HG02678 (cell line): ENCODE data around the gene NEURL4.
"Not testable (repeated sequence)": the region's sequence is repeated elsewhere in the genome, so short reads cannot be mapped to it uniquely, and the experiment has no call there.

ENCODE experiments used
- ATAC-seq: cut with Tn5 transposase; IDR thresholded peaks from one replicate; pipeline ENCODE4 v1.9.1; 2021; ENCODE audit warnings: mild to moderate bottlenecking, moderate library complexity; ENCODE audit not compliant: unreplicated experiment

NEURL4 gene

GRCh38 chr17:7328840-7329373, at the start of gene NEURL4:
NEURL4 (minus strand) TSS chr17:7329335; CDS start chr17:7329312, 23 bp downstream.
- ATAC-seq, result peak; percentile 19

GRCh38 chr17:7374353-7374752, 45.2 kb upstream of the NEURL4 start:
- no peak for ATAC-seq

- ATAC-seq, result no peak
These were observed 41.7 kb upstream of the NEURL4 start for GRCh38 chr17:7370853-7371252.

GRCh38 chr17:7369825-7370224, 40.7 kb upstream of the NEURL4 start:
- no peak for ATAC-seq

- not testable (repeated sequence) for ATAC-seq
These were observed 39.5 kb upstream of the NEURL4 start for GRCh38 chr17:7368599-7368994.

GRCh38 chr17:7367918-7368598, 38.9 kb upstream of the NEURL4 start:
- ATAC-seq, result no peak

- no peak for ATAC-seq
These were observed 37.9 kb upstream of the NEURL4 start for GRCh38 chr17:7367083-7367482.

- ATAC-seq, result not testable (repeated sequence)
These were observed 36.8 kb upstream of the NEURL4 start for GRCh38 chr17:7365963-7366362.

GRCh38 chr17:7363311-7363710, 34.2 kb upstream of the NEURL4 start:
- ATAC-seq, result no peak

GRCh38 chr17:7361906-7362305, 32.8 kb upstream of the NEURL4 start:
- ATAC-seq, result no peak

GRCh38 chr17:7357381-7357780, 28.2 kb upstream of the NEURL4 start:
- ATAC-seq, result no peak

- ATAC-seq, result no peak
These were observed 27.6 kb upstream of the NEURL4 start for GRCh38 chr17:7356756-7357155.

GRCh38 chr17:7356072-7356549, 27.0 kb upstream of the NEURL4 start:
- no peak for ATAC-seq

GRCh38 chr17:7355573-7355972, 26.4 kb upstream of the NEURL4 start:
- no peak for ATAC-seq

GRCh38 chr17:7355053-7355452, 25.9 kb upstream of the NEURL4 start, which contains the start of gene TMEM95:
TMEM95 (plus strand) TSS chr17:7355156; CDS start chr17:7355205, 49 bp downstream.
- no peak for ATAC-seq

- no peak for ATAC-seq
These were observed 25.2 kb upstream of the NEURL4 start for GRCh38 chr17:7354262-7354843.

GRCh38 chr17:7352910-7353635, 23.9 kb upstream of the NEURL4 start:
- no peak for ATAC-seq

GRCh38 chr17:7352503-7352889, 23.4 kb upstream of the NEURL4 start:
- ATAC-seq, result no peak

GRCh38 chr17:7351665-7352502, 22.7 kb upstream of the NEURL4 start, which contains the start of gene KCTD11:
KCTD11 (plus strand) TSS chr17:7352162.
- ATAC-seq, result peak; percentile 60

- ATAC-seq, result no peak
These were observed 19.5 kb upstream of the NEURL4 start for GRCh38 chr17:7348478-7349242.
